Right forelimb (tissue), 1 donor: ENCODE measurements around the gene NFKBIB.

Source experiments
- DNase-seq: peaks from one replicate; pipeline ENCODE4 v3.0.0-alpha.2; 2018

Gene NFKBIB

GRCh38 chr19:38907670-38908069, 7.9 kb downstream of the NFKBIB start:
- no peak for DNase-seq

- DNase-seq = no peak
Observed at GRCh38 chr19:38908911-38909310, 9.1 kb downstream of the NFKBIB start.

- DNase-seq = no peak
Observed at GRCh38 chr19:38910488-38910887, 10.7 kb downstream of the NFKBIB start.

- DNase-seq = no peak
Observed at GRCh38 chr19:38911388-38912001, 11.7 kb downstream of the NFKBIB start.

GRCh38 chr19:38912600-38913514, 13.1 kb downstream of the NFKBIB start:
- DNase-seq = no peak

- DNase-seq = no peak
Observed at GRCh38 chr19:38913958-38914357, 14.2 kb downstream of the NFKBIB start.

GRCh38 chr19:38915329-38916321, 15.9 kb downstream of the NFKBIB start:
- no peak for DNase-seq

GRCh38 chr19:38917516-38917915, 17.7 kb downstream of the NFKBIB start:
- DNase-seq = no peak

- no peak for DNase-seq
Observed at GRCh38 chr19:38917921-38918491, 18.2 kb downstream of the NFKBIB start.

- DNase-seq = no peak
Observed at GRCh38 chr19:38918526-38918925, 18.8 kb downstream of the NFKBIB start.

- DNase-seq = no peak
Observed at GRCh38 chr19:38919837-38920601, 20.2 kb downstream of the NFKBIB start.

- no peak for DNase-seq
Observed at GRCh38 chr19:38920602-38921419, 21.0 kb downstream of the NFKBIB start.

GRCh38 chr19:38921420-38922274, 21.9 kb downstream of the NFKBIB start:
- no peak for DNase-seq

- DNase-seq = no peak
Observed at GRCh38 chr19:38922482-38922881, 22.7 kb downstream of the NFKBIB start.

GRCh38 chr19:38924388-38924787, 24.6 kb downstream of the NFKBIB start:
- no peak for DNase-seq

- DNase-seq = no peak
Observed at GRCh38 chr19:38928391-38929001, 28.7 kb downstream of the NFKBIB start.

GRCh38 chr19:38929929-38930775, 30.4 kb downstream of the NFKBIB start, which contains the start of gene SARS2:
SARS2 (minus strand) TSS chr19:38930763; CDS start chr19:38930736, 27 bp downstream.
- DNase-seq = peak; percentile 99

GRCh38 chr19:38930776-38931520, 31.2 kb downstream of the NFKBIB start, which contains the start of gene MRPS12:
MRPS12 (plus strand) TSS chr19:38930944; CDS start chr19:38931295, 351 bp downstream.
- no peak for DNase-seq
